Dermis blood vessel endothelial cell (primary cell): ENCODE results near the gene GPR158. TPM values are rescaled to one million over a fixed set of nuclear protein-coding genes. Genes with fewer than 3 reads are reported as not detected.
A peak's percentile ranks its signal among the peaks of the same experiment; 100 is the strongest.

Source experiments
- DNase-seq: peaks from one replicate; pipeline ENCODE4 v3.0.0; 2010
- total RNA-seq: library from RNA; depleted of rRNA; stranded (reverse); fragments of >200 nt; gene quantifications from 2 replicates; pipeline ENCODE4 v1.2.3, GENCODE V29; 2014

GPR158 gene
- total RNA-seq, 1 donor from 2014 or later = not detected

DNA sequence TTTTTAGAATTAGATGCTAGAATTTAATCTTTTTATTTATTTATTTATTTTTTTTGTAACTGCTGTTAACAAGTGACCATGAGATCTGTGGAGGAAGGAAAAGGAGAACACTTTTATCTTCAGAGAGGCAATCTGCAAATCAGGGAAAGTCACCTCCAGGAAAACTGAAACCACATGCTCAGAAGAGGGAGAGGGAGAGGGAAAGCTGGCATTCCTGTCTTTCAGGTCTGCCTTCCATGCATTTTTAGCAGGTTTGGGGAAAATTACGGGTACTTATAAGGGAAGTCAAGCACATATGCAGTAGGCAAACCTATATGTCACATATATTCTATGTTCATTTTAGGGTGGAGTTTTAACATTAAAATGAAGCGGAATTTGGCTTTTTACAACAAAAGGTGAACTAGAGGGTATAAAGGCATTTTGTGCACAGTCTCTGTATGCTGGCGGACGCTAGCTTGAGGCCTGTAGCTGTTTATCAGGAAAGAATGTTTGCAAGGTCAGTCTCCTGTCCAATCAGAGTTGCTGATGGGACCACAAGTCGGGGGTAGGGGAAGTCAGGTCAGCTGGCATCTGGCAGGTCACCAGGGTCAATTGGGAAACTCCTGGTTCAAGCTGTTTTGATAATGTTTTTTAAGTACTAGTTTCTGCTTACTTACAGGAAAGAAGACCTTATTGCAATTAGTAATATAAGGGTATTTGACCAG, 333.5 kb downstream of the GPR158 start:
- DNase-seq = no peak

DNA sequence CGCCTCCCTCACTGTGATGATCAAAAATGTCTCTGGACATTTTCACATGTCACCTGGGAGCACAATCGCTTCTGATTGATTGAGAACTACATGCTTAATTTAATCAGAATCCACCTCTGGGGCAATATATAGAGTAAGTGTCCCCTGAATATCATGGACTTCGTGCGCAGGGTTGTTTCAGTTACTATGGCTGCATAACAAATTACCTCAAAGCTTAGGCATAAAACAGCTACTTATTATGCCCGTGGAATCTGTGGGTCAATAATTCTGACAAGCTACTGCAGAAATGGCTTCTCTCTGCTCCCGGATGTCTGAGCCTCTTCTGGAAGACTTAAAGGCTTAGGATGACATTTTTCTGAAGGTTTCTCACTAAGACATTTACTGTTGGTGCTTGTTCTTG, 334.4 kb downstream of the GPR158 start:
- DNase-seq = no peak

- no peak for DNase-seq
These were observed 347.5 kb downstream of the GPR158 start for GRCh38 chr10:25522294-25522693.

- no peak for DNase-seq
These were observed 348.3 kb downstream of the GPR158 start for GRCh38 chr10:25522946-25523608.

DNA sequence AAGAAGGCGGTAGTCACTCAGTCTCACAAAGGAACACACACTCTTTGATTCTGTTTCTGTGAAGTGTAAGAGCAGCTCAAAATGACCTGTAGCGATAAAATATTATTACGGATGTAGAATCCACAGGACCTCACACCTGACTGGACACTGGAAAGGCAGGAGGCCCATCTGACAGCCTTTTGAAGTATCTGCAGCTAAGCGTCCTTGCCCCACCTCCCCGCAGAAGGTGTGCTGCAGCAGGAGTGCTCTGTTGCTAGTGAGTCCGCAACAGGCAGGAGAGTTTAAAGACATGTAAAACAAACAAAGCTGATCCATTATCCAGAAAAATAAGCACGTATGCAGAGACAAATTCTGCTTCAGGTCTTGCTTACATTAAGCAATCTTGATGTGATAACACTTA, 355.5 kb downstream of the GPR158 start:
- DNase-seq = no peak

GRCh38 chr10:25531457-25532061, 356.8 kb downstream of the GPR158 start:
- no peak for DNase-seq

GRCh38 chr10:25532213-25532612, 357.4 kb downstream of the GPR158 start:
- no peak for DNase-seq

GRCh38 chr10:25536027-25536426, 361.2 kb downstream of the GPR158 start:
- no peak for DNase-seq

DNA sequence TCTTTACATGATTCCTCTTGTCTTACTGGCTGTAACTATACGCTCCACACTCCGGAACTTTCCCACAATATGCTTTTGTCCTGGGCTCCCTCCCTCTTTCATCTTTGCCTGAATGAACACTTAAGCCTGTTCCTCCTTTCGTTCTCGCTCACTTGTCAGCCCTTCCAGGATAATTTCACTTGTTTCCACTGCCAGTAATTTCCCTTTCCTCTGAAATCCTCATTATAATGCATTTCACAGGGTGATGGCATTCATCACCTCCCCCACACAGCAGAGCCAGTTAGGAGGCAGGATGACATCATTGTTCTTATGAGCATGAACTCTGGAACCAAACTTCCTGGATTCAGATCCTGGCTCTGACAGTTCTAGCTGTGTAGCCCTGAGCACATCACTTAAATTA, 372.6 kb downstream of the GPR158 start:
- no peak for DNase-seq

- no peak for DNase-seq
These were observed 377.6 kb downstream of the GPR158 start for GRCh38 chr10:25552283-25552919.

GRCh38 chr10:25555865-25556264, 381.1 kb downstream of the GPR158 start:
- no peak for DNase-seq

- DNase-seq = peak; percentile 25
These were observed 381.7 kb downstream of the GPR158 start for GRCh38 chr10:25556457-25556856.

DNA sequence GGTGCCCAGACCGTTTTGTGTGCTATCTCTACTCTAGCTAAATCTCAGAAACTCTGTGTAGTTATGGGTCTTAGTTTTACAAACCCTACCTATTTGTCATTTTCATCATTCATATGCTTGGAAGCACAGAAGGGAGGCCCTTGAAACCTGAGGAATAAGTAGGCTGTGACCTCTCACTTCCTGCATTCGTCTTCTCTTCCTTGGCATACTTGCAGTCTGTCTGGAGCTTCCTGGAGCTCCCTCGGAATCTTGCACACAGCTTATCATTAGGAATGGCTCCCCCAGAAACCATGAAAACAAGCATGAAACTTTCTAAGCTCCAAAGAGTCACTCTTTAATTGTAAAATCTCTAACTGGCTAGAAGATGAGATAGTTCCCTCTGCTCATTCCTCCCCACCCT, 382.3 kb downstream of the GPR158 start:
- DNase-seq = no peak

DNA sequence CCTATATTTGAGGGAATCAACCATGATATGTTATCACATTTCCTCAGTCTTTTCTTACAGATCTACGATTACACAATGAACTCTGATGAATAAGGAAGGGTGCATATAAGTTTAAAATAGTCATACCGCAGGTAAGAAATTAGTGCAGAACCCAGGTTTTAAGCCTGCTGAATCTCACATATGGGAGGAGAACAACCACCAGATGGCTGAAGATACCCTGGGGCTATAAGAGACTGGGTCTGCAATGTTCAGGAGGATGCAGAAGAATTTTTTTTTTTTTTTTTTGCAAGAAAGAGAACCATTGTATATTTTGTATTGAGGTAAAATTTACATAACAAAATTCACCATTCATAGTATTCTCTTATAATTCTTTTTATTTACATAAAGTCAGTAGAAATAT, 387.0 kb downstream of the GPR158 start:
- DNase-seq = no peak

DNA sequence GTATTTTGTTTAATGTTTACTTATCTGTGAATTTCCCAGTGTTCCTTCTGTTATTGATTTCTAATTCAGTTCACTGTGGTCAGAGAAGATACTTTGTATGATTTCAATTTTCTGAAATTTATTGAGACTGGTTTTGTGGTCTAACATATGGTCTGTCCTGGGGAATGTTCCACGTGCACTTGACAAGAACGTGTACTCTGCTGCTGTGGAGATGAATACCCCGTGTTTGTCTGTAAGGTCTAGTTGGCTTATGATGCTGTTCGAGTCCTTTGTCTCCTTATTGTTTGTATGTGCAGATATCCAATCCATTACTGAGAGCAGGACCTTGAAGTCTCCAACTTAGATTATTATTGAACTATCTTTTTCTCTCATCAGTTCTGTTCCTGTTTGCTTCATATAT, 387.7 kb downstream of the GPR158 start:
- DNase-seq = no peak

DNA sequence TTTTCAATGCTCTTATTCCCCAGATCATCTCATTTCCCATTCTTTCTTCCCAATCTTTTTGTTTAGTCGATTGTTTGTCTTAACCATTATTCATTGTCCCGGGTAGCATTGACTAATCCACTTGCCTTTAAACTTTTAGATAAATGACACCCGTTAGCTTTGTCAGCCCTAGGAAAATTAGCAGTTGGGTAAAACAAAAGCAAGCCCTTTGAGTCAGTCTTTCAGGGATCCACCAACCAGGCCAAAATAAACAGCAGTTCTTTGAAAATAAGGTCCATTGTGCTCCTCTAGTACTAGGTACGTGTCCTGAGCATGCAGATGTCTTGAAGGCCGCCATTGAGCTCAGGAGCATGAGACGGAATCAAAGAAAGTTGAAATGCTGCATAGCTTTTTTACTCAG, 389.6 kb downstream of the GPR158 start:
- no peak for DNase-seq

DNA sequence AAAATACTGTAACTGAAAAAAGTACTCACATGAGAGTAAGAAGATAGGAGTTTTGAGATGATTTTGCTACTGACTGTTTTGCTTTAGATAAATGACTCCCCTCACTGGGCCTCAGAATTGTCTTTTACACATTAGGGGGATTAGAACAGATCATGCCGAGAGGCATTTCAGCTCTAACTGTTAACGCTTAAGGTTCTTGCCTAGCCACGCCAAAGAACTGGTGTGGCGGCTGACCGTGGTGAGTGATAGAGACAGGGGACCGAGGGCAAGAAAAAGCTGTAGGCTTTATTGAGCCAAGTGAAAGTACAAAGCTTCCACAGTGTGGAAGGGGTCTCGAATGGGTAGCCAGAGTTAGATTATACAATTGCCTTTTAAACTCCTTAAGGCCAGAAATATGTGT, 390.8 kb downstream of the GPR158 start:
- DNase-seq = no peak

DNA sequence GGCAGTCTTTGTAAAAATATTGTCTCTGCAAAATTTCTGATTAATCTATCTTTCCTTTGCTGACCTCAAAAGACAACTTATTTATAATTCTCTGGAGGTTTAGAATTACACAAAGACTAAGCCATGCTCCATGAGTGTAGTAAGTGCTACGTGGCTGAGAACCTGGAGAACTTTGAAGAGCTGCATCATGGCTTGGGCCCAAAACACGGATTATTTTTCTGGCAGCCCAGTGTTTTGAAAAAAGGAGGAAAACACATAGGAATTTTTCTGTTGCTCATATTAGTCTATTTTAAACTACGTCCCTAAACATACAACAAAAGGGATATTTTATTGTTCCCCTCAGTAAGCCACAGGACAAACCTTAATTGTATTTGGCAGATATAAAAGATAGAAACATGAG, 398.5 kb downstream of the GPR158 start:
- no peak for DNase-seq

- DNase-seq = no peak
These were observed 400.5 kb downstream of the GPR158 start for GRCh38 chr10:25575343-25575742.

- no peak for DNase-seq
These were observed 403.3 kb downstream of the GPR158 start for GRCh38 chr10:25578061-25578460.

- DNase-seq = no peak
These were observed 408.2 kb downstream of the GPR158 start for GRCh38 chr10:25582961-25583360.

DNA sequence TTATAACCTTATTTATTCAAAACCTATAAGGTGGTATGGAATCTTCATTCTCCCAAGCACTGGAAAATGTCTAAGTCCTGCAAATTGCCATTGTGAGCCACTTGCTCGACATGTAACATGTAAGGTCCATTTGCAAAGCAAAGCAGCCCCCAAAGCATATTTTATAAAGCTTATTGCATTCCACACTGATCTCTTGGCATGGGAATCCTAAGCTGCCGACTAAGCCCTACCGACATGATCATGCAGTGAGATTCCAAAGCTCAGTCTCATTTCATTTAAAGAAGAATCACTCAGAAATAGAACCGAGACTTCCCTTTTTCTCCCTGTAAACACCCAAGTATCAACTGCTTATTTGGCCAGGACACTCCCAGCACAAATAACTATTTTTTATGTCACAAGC, 425.9 kb downstream of the GPR158 start:
- no peak for DNase-seq

DNA sequence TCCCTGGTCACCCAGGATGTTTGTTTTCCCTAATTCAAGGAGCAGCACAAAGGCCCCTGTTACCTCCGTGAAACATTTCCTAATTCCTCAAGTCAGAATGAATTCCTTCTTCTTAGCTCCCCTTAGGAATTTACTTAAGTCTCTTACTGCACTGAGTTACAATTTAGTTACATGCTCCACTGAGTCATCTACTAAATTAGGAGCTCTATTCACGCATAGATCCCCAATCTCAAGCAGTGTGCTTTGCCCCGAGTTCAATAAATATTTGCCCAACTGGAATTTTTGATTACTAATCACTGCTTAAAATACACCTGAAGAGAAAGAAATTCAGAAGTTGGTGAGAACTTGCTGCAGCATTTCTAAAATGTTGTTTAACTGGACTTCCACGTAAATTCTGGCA, 429.8 kb downstream of the GPR158 start:
- DNase-seq = no peak

- DNase-seq = no peak
These were observed 439.9 kb downstream of the GPR158 start for GRCh38 chr10:25614652-25615051.
